ENCODE results near the gene BUB1.
"Not testable (repeated sequence)": the region's sequence is repeated elsewhere in the genome, so short reads cannot be mapped to it uniquely, and the experiment has no call there.

BUB1 gene

DNA sequence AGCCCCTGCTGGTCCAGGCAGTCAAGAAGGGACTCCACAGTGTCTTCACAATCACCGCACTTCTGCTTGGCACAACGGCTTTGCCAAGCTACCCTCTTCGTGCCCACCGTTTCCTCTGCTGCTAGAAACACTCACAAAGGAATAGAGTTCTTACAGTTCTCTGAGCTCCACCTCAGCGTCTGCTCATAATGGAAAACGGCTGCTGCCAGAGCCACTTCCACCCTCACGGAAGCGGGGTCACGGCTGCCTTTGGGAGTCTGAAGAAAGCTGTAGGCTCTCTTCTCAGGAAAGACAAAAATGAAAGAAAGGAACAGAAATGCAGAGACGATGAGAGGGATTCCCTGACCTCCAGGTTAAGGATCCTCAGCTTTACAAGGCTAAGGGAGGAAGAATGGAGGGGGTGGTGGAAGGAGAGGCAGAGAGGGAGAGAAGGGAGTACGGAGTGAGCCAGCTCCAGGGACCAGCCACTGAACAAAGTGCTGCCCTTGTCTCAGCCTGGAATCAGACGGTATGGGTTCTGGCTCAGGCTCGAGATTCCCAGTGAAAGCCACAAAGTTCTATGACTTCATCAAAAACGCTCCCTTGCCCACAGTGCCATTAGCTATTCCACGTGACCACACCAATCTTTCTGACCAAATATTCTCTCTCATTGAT lies 88.1 kb downstream of the BUB1 start:
- DNase-seq, result not testable (repeated sequence)

DNA sequence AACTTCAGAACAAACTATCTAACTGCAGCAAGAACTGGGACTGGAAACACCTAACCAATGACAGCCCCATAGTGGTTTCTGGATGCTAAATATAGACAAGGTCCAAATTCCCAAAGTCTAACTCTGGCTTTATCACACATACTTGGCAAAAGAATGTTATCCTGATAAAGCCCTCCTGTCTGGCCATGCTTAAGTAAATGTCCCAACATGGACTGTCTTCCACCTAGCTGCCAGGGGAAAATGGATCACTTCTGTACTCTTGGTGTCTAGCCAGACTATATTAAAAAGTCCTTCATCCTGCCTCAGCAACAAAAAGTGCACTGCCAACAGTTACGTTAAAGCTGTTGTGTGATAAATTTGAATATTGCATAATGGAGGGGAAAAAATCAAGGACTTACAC lies 89.3 kb downstream of the BUB1 start:
- not testable (repeated sequence) for DNase-seq
